HG03108 (cell line): Measurements from ENCODE around the gene ZC3H15.

Experiments used
- ATAC-seq: cut with Tn5 transposase; IDR thresholded peaks from one replicate; pipeline ENCODE4 v1.9.1; 2021; ENCODE audit warnings: moderate library complexity; ENCODE audit not compliant: unreplicated experiment

Gene ZC3H15

GRCh38 chr2:186535861-186536260 is 49.8 kb downstream of the ZC3H15 start:
- no peak for ATAC-seq

- no peak for ATAC-seq
Observed at GRCh38 chr2:186537019-186537418, 51.0 kb downstream of the ZC3H15 start.

- ATAC-seq: no peak
Observed at GRCh38 chr2:186540941-186541340, 54.9 kb downstream of the ZC3H15 start.

- ATAC-seq: no peak
Observed at GRCh38 chr2:186542002-186542401, 55.9 kb downstream of the ZC3H15 start.

GRCh38 chr2:186543561-186544131 is 57.6 kb downstream of the ZC3H15 start:
- ATAC-seq: no peak

GRCh38 chr2:186544255-186544675 is 58.2 kb downstream of the ZC3H15 start:
- no peak for ATAC-seq

GRCh38 chr2:186546846-186547245 is 60.8 kb downstream of the ZC3H15 start:
- no peak for ATAC-seq

GRCh38 chr2:186551323-186552050 is 65.4 kb downstream of the ZC3H15 start:
- no peak for ATAC-seq

- ATAC-seq: no peak
Observed at GRCh38 chr2:186554429-186554828, 68.4 kb downstream of the ZC3H15 start.

GRCh38 chr2:186554850-186555671 is 69.0 kb downstream of the ZC3H15 start:
- ATAC-seq: no peak

- no peak for ATAC-seq
Observed at GRCh38 chr2:186558512-186559276, 72.6 kb downstream of the ZC3H15 start.
